ENCODE data around the gene STK39. TPM values are rescaled to one million over a fixed set of nuclear protein-coding genes. Genes with fewer than 3 reads are reported as not detected.

Gene STK39
- polyA plus RNA-seq, 3 donors: 19.6 to 45.0 (median 33.7) TPM

DNA sequence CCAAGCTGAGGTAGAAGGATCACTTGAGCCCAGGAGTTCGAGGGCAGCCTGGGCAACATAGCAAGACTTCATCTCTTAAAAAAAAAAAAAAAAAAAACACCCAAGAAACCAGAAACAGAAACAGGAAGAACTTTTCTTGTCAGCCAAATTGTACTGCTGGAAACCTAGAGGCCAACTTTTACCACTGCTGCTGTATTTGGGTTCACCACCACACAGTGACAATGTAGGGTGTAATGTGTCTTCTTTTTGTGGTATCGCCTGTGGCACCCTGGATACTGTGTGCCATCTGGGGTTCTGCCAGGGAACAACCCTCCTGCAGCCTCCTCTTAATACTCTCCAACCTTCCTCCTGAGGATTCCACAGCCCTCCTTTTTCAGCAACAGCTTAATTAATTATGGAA lies 72.6 kb downstream of the STK39 start:
- H3K27ac ChIP-seq (ENCODE audit: low read depth, low read length): no peak overlapping the region
- WGBS, 3 donors: 75 to 90% (median 82%) methylated on average over 2 of the region's 2 CpGs

DNA sequence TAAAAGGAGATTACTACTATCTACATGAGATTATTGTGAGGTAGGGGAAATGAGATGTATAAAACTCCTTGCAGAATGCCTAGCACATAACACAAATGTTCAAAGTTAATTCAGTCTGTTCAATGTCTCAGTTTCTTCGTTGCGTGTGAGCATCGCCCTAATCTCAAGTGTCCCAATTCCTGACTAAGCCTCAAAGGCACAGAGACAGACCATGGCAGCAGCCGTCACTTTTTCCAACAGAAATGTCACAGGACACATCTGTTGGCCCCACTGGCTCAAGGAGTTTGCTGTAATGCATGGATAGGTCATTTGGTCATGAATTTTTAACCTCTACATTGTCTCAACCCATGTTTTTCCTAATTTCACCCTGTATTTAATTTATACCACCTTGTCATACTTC lies 75.3 kb downstream of the STK39 start:
- H3K27ac ChIP-seq (ENCODE audit: low read depth, low read length): no peak overlapping the region
- 97 to 99% (median 98%) methylated on average over 4 of the region's 4 CpGs for WGBS, 3 donors

DNA sequence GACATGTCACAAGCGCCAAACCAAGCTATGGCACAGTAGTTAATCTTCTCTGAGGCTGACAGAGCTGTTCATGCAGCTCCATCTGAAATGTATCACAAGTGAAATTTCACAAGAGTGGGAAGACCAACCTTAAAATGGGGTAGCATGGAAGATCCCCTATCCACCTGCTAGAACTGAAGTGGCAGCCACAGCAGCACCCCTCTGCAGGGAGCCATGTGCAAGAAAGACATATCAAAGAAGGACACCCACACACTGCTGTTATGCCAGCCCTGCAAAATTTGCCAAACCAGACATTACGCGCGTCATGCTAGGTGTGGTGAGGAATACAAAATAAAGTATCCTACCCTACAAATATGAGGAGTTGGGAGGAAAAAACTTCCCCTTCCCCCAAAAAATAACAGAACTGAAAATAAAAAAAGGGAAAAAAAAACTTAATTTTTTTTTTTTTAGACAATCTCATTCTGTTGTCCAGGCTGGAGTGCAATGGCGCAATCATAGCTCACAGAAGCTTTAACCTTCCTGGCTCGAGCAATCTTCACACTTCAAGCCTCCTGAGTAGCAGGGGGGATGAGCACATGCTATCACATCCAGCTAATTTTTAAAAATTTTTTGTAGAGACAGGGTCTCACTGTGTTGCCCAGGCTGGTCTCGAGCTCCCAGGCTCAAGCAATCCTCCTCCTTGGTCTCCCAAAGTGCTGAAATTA lies 76.2 kb downstream of the STK39 start:
- 77 to 95% (median 80%) methylated on average over 7 of the region's 7 CpGs for WGBS, 3 donors
- H3K27ac ChIP-seq (ENCODE audit: low read depth, low read length): no peak overlapping the region

DNA sequence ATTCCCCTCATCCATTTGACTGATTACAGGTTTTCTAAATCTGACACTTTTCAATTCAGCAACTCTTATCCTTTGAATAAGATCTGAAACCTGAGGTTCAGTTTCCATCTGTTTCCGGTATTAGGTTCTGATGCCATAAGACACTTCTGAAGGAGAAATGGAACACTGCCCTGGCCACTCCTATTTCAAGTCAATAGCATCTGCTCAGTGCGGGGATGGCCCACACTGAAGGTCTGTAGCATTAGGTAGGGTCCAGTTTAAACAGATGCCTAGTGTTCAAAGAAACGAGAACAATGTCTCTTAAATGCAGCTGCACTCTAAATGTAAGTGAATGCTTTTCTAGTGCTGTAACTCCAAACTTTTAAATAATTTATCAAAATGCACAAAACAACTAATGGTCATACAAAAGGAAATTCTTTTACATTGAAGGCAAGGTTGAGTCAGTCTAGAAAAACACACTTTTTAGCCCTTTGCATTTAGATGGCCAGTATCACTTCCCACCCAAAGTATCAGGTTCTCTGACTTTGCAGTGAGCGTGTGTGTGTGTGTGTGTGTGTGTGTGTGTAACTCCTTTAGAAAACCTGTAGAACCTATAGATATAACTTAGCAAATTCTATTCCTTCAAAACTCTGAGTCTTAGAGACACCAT lies 78.2 kb downstream of the STK39 start:
- 87 to 97% (median 92%) methylated on average over 4 of the region's 4 CpGs for WGBS, 3 donors

GRCh38 chr2:168167511-168168263 lies 79.7 kb downstream of the STK39 start:
- no peak overlapping the region for H3K27ac ChIP-seq (ENCODE audit: low read depth, low read length)
- WGBS, 3 donors: 85 to 93% (median 92%) methylated on average over 4 of the region's 4 CpGs

More for the DNA sequence above, 78.2 kb downstream of the STK39 start:
- H3K27ac ChIP-seq (ENCODE audit: low read depth, low read length): no peak overlapping the region

DNA sequence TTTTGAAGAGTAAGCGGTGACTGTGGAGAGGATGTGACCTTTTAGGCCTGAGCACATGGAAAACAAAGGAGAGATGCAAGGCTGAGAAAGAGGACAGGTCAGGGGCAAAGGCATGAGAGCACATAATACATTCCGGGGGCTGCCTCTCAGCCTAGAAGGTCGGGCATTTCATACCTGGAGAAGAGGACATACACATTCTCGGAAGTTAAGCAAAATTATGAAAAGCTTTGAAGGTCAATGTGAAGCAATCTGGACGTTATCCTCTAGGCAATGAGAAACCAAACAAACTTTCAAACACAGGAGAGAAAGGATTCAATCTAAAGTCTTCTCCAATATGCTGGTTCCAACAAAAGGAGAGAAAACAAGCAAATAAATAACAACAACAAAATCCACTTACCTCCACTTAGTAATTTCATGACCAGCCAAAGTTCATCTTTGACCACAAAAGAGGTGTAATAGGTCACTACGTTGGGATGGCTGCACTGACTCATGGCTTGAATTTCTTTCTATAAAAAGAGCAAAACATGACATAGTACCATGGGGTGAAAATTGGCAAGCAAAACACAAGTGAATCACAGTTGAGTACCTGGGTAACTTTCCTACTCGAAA lies 80.4 kb downstream of the STK39 start:
- no peak overlapping the region for H3K27ac ChIP-seq (ENCODE audit: low read depth, low read length)
- 77 to 88% (median 86%) methylated on average over 7 of the region's 7 CpGs for WGBS, 3 donors

- no peak overlapping the region for H3K27ac ChIP-seq (ENCODE audit: low read depth, low read length)
- WGBS, 3 donors: 52 to 75% (median 68%) methylated on average over 3 of the region's 3 CpGs
Measured at GRCh38 chr2:168165985-168166901, 81.2 kb downstream of the STK39 start.

GRCh38 chr2:168165397-168165796 lies 82.0 kb downstream of the STK39 start:
- H3K27ac ChIP-seq (ENCODE audit: low read depth, low read length): no peak overlapping the region
- 42 to 76% (median 43%) methylated on average over 3 of the region's 3 CpGs for WGBS, 3 donors

GRCh38 chr2:168160897-168161296 lies 86.5 kb downstream of the STK39 start:
- H3K27ac ChIP-seq (ENCODE audit: low read depth, low read length): no peak overlapping the region
- WGBS, 3 donors: 75 to 89% (median 78%) methylated on average over 7 of the region's 7 CpGs

- 67 to 87% (median 77%) methylated on average over 8 of the region's 8 CpGs for WGBS, 3 donors
- H3K27ac ChIP-seq (ENCODE audit: low read depth, low read length): no peak overlapping the region
Measured at GRCh38 chr2:168159754-168160585, 87.4 kb downstream of the STK39 start.

DNA sequence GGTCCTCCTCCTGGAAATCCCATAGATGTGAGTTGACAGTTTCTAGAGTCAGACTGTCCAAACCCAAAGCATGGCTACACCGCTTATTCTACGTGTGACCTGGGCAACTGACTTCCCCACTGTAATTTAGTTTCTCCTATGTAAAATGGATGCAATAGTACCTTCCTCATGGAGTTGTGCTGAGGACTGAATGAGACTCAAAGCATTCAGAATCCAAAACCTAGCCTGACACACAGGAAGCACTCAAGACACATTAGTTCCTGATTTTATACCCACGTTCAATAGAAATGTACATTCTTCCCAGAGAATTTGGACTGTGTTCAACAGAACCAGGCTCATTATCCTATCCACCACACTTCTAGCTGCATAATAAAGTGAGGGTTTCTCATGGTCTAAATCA lies 88.8 kb downstream of the STK39 start:
- H3K27ac ChIP-seq (ENCODE audit: low read depth, low read length): no peak overlapping the region
- 66 to 84% (median 75%) methylated on average over 3 of the region's 3 CpGs for WGBS, 3 donors

GRCh38 chr2:168157926-168158325 lies 89.5 kb downstream of the STK39 start:
- WGBS, 3 donors: 46 to 77% (median 75%) methylated on average over 2 of the region's 2 CpGs
- no peak overlapping the region for H3K27ac ChIP-seq (ENCODE audit: low read depth, low read length)

DNA sequence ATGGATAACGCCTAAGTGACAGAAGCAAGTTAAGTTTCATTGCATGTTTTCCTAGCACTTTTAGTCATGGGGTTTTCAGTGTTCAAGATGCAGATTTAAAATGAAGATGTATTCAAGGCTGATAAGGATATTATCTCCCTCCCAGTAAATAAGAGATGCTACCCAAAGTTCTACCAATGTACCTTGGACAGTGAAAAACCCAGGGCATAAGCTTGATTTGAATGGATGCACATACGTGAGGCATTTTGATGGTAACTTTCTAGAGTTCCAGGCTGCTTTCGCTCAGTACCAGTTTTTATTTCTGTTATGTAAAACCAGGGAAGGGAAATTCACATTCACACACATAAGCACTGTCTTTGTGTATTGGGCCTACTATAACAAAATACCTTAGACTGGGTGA lies 90.3 kb downstream of the STK39 start:
- H3K27ac ChIP-seq (ENCODE audit: low read depth, low read length): no peak overlapping the region
- 94 to 99% (median 96%) methylated on average over 3 of the region's 3 CpGs for WGBS, 3 donors

- no peak overlapping the region for H3K27ac ChIP-seq (ENCODE audit: low read depth, low read length)
- 54 to 79% (median 64%) methylated on average over 5 of the region's 5 CpGs for WGBS, 3 donors
Measured at GRCh38 chr2:168156661-168157060, 90.7 kb downstream of the STK39 start.

- no peak overlapping the region for H3K27ac ChIP-seq (ENCODE audit: low read depth, low read length)
- 90 to 98% (median 94%) methylated on average over 2 of the region's 2 CpGs for WGBS, 3 donors
Measured at GRCh38 chr2:168155680-168156079, 91.7 kb downstream of the STK39 start.

DNA sequence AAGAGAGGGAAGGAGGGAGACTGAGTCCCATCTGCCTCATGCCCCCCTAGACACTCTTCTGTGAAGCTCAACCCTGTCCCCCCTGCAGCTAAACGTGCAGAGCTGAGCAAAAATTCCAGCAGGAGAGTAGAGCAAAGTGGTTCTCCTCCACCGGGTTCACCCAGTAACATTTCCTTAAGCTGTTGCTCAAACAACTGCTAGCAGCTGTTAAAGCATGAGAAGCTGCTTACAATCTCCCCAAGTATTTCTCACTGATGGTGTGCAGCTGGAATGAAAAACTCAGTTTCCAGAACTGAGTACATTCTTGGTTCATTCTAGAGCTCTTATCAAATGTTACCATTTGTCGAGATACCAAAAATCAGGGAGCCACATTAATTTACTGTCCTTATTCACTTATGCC lies 92.3 kb downstream of the STK39 start:
- WGBS, 3 donors: 53 to 61% (median 59%) methylated on average over 3 of the region's 3 CpGs

GRCh38 chr2:168152902-168153530 lies 94.4 kb downstream of the STK39 start:
- H3K27ac ChIP-seq (ENCODE audit: low read depth, low read length): no peak overlapping the region
- 95 to 98% (median 97%) methylated on average over 2 of the region's 2 CpGs for WGBS, 3 donors

More for the DNA sequence above, 92.3 kb downstream of the STK39 start:
- H3K27ac ChIP-seq (ENCODE audit: low read depth, low read length): no peak overlapping the region

Data from adipose tissue (tissue), 3 donors.